GM13976 (cell line): ENCODE results near the gene CLEC19A.

Experiments
- DNase-seq: peaks from one replicate; pipeline ENCODE4 v3.0.0; 2012; ENCODE audit warnings: low spot score
- in situ Hi-C: fragments of 300-500 bp; cut with MboI; formaldehyde crosslinking; loops from one replicate; pipeline ENCODE4 v1.12.0; 2022; ENCODE audit warnings: low sequenced_read_pairs, mixed read lengths, inconsistent platforms; ENCODE audit not compliant: unreplicated experiment
- TF ChIP-seq, protein P1 (sequence below): IDR thresholded peaks from 2 replicates; pipeline ENCODE4 v1.5.1; 2012; ENCODE audit warnings: borderline replicate concordance, mild to moderate bottlenecking; ENCODE audit not compliant: insufficient read depth; ENCODE audit errors: extremely low read depth, missing control alignments, control extremely low read depth

Gene CLEC19A

DNA sequence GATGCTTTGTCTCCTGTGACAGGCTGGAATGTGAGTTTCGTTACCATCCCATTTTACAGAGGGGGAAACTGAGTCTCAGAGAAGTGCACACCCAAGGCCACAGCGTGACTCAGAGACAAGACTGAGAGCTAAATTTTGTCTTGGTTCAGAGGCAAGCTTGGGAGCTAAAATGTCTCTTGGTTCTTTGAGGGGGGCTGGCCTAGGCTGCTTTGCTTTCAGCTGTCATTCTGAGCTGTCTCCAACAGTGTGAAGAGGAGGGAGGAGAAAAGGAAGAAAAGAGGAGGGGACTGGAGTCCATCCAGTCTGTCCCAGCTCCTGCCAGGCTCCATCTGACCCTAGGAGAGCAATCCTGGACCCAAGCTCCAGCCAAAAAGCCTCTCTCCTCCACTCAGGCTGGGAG, at the start of gene CLEC19A:
TSS of gene CLEC19A (plus strand) at position 301 of the 400 bp plus-strand sequence. CDS start 121 bp downstream, outside the sequence.
- TF ChIP-seq, protein P1, sequence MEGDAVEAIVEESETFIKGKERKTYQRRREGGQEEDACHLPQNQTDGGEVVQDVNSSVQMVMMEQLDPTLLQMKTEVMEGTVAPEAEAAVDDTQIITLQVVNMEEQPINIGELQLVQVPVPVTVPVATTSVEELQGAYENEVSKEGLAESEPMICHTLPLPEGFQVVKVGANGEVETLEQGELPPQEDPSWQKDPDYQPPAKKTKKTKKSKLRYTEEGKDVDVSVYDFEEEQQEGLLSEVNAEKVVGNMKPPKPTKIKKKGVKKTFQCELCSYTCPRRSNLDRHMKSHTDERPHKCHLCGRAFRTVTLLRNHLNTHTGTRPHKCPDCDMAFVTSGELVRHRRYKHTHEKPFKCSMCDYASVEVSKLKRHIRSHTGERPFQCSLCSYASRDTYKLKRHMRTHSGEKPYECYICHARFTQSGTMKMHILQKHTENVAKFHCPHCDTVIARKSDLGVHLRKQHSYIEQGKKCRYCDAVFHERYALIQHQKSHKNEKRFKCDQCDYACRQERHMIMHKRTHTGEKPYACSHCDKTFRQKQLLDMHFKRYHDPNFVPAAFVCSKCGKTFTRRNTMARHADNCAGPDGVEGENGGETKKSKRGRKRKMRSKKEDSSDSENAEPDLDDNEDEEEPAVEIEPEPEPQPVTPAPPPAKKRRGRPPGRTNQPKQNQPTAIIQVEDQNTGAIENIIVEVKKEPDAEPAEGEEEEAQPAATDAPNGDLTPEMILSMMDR, result no peak
- in situ Hi-C loops, result no loop called here
- no peak for DNase-seq

DNA sequence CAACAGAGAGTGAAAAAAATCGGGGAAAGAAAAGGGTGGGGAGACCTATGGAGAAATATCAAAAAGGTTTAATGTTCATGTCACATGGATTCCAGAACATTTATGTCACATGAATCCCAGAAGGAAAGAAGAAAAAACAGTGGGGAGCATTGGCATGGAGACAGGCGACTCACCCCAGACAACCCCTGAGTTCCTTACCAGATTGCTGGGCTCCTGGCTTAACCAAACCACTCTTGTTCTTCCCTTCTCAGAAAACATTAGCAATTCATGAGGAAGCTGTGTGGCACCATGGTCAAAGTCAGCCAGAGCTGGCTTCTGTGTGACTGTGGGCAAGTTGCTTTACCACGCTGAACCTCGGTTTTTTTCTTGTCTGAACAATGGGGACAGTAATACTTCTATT, 49.6 kb upstream of the CLEC19A start:
- TF ChIP-seq, protein P1, result no peak
- in situ Hi-C loops, result no loop called here
- DNase-seq, result no peak

DNA sequence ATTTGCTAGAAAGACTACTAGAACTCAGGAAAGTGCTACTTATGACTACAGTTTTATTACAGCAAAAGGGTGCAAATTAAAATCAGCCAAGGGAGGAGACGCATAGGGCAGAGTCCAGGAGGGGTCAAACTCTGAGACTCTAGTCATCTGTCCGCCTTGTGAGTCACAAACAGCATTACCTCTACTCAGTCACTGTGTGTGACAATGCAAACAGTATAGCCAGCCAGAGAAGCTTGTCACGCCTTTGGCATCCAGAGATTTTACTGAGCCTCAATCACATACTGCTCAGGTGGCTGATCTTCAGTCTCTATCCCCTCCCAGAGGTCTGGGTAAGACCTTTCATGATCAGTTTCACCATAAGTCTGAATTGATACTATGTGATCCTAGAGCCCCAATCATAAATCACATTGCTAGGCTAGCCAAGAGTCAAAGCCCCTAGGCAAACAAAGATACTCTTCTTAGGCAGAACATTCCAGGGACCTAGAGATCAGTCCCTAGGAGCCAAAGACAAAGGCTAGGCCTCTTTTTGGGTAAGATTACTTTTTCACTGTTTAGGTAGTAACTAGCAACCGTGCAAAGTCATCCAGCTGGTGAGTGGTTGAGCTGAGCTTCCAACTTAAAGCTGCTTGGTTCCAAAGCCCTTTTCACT, 48.8 kb upstream of the CLEC19A start:
- no peak for DNase-seq
- in situ Hi-C loops, result no loop called here
- TF ChIP-seq, protein P1, result no peak

DNA sequence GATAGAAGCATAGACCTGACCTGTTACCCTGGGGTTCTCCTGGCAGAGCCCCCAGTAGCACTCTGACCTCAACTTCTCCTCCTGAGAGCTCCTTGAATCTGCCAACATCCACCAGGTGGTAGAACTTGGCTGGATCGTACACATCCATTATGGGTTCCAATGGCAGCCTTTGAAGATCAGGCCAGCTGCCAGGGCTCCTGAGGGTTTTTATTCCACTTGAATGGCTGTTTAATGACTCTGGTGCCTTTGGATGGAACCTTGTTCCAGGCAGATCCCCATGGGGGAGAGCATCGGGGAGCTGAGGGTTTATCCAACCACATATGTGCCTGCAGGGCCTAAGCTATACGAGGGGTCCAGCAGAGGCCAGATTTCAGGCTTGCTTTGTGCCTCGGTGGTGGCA, 47.1 kb upstream of the CLEC19A start:
- TF ChIP-seq, protein P1, result no peak
- in situ Hi-C loops, result no loop called here
- no peak for DNase-seq

DNA sequence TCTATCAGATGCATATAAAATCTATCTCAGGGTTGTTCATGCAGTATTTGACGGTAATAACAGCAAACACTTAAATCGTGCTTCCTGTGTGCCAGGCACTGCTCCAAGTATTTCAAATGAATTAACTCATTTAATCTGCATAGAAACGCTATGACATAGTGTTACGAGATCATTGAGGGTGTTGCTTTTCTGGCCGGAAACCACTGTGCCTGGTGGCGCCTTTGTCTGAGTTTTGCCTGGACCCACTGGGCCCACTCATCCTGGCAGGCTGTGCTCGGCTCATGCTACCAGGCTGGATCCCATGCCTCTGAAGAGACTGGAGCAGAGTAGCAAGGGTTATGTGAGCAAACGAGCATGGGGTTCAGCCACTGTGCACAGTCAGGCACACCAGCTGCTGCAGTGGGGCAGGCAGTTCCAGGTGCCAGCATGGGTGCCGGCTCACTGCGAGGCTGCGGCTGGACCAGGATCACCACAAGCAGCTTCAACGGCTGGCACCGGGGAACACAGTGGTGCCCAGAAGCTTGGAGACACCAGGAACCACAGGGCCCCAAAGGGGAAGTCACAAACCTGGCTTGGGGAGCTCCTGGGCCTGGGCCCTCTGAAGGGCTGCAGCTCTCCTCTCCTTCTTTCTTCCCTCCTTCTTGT, 45.9 kb upstream of the CLEC19A start:
- no peak for DNase-seq
- TF ChIP-seq, protein P1, result no peak
- in situ Hi-C loops, result no loop called here

DNA sequence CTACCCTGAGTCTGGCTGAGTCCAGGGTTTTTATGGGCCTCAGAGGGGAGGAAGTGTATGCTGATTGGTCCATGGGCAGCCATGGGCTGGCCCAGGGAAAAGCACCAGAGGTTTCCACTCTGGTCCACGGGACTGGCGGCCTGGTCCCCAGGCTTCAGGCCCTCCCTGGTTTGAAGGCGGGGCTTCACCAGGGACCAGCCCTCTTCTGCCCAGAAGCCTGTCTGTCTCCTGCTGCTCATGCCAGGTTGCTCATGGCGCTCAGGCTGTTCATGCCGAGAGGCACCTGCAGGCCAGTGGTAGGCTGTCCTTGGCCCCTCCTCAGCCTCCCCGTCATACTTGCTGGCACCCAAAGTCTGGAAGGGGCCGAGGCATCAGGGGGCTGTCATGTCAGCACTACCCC, 45.0 kb upstream of the CLEC19A start:
- in situ Hi-C loops, result no loop called here

More for the DNA sequence above, 45.0 kb upstream of the CLEC19A start:
- DNase-seq, result no peak
- TF ChIP-seq, protein P1, result no peak
